Measurements from ENCODE around the gene TP53.
"Not testable (repeated sequence)": the region's sequence is repeated elsewhere in the genome, so short reads cannot be mapped to it uniquely, and the experiment has no call there.

The TP53 gene

DNA sequence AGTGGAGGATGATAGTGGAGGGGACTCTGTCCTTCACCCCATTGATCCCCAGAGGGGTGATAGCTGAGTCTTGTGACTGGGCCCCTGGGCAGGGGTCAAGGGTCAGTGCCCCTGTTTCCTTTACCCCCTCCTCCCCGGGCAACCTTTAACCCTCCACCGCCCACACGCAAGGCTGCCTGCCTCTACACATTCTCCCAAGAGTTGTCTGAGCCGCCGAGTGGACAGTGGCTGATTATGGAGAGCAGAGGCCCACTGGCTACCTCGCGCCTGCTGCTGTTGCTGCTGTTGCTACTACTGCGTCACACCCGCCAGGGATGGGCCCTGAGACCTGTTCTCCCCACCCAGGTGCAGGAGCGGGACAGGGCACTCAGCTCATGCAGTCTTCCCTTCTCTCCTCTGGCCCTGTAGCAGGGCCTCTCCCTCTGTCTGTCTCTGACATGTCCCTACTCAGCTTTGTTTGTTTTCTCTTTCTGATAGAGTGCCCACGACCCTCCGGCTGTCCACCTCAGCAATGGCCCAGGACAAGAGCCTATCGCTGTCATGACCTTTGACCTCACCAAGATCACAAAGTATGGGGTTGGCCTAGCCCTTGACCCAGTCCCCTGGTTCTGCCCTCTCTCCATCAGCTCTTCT, 57.2 kb downstream of the TP53 start, which contains the start of gene SHBG:
Gene SHBG, plus strand, starts transcription at position 197 of the 633 bp plus-strand sequence. Its CDS starts 38 bp downstream, at position 235.
- DNase-seq, result no peak

DNA sequence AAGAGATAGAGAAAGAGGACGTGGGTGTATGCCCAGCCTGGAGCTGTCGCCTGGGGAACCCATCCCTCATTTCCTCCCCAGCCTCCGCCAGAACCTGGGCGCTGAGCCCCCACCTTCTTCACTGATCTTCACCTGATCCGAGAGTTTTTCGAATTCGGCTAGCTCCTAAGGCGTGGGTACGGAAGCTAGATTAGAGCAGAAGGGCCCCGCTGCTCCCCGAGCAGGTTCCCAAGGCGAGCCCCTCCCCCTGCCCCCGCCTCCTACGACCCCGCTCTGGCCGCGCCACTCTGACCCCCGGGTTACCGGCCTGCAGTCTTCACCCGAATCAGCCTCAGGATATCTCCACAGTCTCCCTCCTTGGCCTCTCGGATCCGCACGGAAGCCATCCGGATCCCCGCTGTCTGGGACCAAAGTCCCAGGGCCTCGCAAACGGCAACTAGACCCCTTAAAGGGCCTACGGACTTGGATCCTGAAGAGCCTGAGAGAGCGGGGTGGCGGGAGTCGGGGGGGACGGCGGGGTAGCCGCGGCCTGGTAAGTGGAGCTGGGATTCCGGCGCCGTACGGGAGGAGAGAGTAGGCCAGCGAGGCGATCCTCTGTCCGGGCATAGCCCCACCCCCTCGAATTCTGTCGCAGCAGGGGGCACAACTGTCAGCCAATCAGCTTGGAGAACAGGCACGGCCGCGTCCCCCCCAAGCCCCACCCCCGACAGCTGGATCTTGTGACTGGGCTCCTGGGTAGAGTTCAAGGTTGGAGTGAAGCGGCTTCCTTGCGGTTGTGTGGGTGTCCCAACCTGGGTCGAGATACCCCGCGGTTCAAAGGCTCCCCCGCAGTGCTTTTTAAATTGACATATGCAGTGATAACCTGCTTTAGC, 59.8 kb downstream of the TP53 start, which contains the start of gene SAT2:
Gene SAT2, minus strand, starts transcription at position 572 of the 872 bp plus-strand sequence. Its CDS starts 186 bp downstream, at position 386.
- DNase-seq, result no peak

DNA sequence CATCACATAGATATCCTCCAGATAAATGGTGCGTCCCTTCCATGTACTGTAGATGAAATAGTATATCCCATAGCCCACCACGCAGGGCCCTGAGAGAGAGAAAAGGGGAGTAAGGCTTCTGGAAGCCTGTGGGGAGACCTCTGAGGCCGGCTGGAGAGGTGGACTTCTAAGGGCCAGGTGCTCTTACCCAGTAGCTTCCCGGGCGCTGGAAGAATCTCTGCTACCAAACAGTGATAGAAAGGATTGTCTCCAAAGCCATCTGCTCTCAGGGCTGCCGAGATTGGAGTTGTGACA, 60.4 kb downstream of the TP53 start:
- DNase-seq, result no peak

DNA sequence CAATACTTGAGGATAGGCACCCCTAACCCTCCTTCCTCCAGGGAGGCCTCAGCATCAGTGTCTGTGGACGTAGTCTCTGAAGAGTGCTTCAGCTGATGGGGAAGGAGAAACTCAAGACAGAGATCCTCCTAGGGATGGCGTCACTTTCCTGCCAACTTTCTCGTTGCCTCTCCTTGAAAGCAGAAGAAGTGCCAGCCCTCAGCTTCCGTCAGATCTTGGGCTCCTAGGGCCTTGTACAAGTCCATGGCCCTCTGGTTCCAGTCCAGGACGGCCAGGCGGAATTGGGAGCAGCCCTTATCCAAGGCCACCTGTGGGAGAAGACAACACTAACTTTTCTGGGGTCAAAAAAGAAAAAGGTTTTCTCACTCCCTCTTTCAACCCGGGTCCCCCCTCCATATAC, 61.0 kb downstream of the TP53 start:
- no peak for DNase-seq

DNA sequence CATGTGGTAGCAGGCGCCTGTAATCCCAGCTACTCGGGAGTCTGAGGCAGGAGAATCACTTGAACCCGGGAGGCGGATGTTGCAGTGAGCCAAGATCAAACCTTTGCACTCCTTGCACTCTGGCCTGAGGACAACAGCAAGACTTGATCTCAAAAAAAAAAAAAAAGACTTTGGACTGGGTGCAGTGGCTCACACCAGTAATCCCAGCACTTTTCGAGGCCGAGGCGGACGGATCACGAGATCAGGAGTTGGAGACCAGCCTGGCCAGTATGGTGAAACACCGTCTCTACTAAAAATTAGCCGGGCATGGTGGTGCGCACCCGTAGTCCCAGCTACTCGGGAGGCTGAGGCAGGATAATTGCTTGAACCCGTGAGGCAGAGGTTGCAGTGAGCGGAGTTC, 61.5 kb downstream of the TP53 start:
- not testable (repeated sequence) for DNase-seq

DNA sequence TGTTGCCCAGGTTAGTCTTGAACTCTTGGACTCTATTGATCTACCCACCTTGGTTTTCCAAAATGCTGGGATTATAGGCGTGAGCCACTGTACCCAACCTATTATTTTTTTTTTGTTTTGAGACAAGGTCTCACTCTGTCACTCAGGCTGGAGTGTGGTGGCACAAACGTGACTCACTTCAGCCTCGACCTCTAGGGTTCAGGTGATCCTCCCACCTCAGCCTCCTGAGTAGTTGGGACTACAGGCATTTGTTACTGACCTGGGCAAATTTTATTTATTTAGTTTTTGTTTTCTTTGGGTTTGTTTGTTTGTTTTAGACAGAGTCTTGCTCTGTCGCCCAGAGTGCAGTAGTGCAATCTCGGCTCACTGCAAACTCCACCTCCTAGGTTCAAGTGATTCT, 63.6 kb downstream of the TP53 start:
- no peak for DNase-seq

DNA sequence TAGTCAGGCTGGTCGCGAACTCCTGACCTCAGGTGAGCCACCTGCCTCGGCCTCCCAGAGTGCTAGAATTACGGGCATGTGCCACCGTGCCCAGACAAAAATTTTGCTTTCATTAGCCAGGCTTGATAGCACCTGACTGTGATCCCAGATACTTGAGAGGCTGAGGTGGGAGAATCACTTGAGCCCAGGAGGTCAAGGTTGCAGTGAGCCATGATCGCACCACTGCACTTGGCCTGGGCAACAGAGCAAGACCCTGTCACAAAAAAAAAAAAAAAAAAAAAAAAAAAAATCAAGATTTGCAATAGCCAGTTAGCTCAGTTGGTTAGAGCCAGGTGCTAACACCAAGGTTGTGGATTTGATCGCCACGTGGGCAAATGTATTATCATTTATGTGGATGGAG, 66.5 kb downstream of the TP53 start:
- DNase-seq, result no peak

DNA sequence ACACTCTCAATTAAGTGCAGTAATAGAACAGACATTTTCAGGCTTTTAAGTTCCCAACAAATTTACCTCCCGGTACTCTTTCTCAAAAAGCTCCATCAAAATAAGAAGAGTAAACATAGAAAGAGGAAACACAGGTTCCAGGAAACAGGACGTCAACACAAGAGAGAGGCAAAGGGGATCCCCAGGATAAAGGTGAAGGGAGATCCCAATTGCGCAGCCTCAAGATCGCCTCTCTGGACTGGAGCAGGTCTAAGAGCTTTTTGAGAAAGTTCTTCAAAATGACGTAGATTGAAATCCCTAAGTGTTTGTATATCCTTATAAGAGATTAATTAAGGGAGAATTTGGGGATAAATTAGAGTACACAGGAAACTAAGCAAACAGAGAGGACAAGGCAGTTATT, 68.7 kb downstream of the TP53 start:
- DNase-seq, result no peak

All from SIG-M5 (cell line).